Fibroblast of pulmonary artery (primary cell): Measurements from ENCODE around the gene CHMP6.

Experiments used
- DNase-seq: peaks from one replicate; pipeline ENCODE4 v3.0.0-alpha.2; 2010; ENCODE audit warnings: low read depth
- H3K4me3 ChIP-seq: replicated peaks from 2 replicates; pipeline ENCODE4 v1.5.1; 2011; ENCODE audit warnings: low read depth, mild to moderate bottlenecking, control low read depth, low read length, moderate library complexity
- CTCF ChIP-seq: IDR thresholded peaks from 2 replicates; pipeline ENCODE4 v1.5.1; 2011; ENCODE audit warnings: mild to moderate bottlenecking, control low read depth, low read length, inconsistent platforms; ENCODE audit errors: missing control alignments

CHMP6 gene

DNA sequence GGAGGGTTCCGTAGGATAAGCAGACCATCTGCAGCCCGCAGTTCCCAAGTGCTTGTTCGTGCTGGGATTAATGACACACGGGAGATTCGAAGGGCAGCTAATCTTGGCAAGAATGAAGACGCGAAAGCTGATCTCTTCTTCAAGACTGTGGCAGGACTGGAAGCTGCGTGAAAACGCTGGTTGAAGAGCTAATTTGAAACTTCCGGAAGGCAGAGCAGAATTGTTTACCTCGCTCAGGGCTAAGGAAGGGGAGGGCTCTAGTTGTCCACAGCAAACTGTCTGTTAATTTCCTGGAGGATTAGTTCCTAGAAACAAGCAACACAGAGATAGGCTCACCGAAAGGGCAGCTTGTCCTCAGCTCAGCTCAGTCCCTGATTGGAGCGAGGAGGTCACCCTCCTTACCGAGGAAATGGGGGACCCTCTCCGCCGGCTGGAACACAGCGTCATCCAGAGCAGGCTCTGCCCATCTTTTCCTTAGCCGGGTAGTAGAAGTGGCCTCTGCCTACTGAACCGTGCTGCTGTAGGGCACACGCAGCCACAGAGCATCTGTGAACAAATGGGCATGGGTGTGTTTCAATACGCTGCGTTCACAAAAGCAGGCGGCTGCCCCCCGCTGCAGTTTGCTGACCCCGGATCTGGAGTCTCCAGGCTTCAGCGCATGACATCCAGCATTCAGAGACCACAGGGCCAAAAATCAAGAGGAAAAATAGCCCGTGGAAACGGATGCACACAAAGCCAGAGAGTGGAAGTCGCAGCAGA lies 26.6 kb downstream of the CHMP6 start:
- no peak for TF ChIP-seq CTCF
- peak; percentile 43 for DNase-seq
- no peak overlapping the region for H3K4me3 ChIP-seq

- DNase-seq: no peak
- TF ChIP-seq CTCF: no peak
- no peak overlapping the region for H3K4me3 ChIP-seq
Measured at GRCh38 chr17:81019563-81020442, 28.2 kb downstream of the CHMP6 start.

- DNase-seq: no peak
- TF ChIP-seq CTCF: no peak
Measured at GRCh38 chr17:81020443-81020766, 28.8 kb downstream of the CHMP6 start.

GRCh38 chr17:81020767-81021497 lies 29.3 kb downstream of the CHMP6 start:
- H3K4me3 ChIP-seq: no peak overlapping the region
- peak; percentile 44 for DNase-seq
- TF ChIP-seq CTCF: no peak

More at GRCh38 chr17:81020443-81020766, 28.8 kb downstream of the CHMP6 start:
- H3K4me3 ChIP-seq: no peak overlapping the region

DNA sequence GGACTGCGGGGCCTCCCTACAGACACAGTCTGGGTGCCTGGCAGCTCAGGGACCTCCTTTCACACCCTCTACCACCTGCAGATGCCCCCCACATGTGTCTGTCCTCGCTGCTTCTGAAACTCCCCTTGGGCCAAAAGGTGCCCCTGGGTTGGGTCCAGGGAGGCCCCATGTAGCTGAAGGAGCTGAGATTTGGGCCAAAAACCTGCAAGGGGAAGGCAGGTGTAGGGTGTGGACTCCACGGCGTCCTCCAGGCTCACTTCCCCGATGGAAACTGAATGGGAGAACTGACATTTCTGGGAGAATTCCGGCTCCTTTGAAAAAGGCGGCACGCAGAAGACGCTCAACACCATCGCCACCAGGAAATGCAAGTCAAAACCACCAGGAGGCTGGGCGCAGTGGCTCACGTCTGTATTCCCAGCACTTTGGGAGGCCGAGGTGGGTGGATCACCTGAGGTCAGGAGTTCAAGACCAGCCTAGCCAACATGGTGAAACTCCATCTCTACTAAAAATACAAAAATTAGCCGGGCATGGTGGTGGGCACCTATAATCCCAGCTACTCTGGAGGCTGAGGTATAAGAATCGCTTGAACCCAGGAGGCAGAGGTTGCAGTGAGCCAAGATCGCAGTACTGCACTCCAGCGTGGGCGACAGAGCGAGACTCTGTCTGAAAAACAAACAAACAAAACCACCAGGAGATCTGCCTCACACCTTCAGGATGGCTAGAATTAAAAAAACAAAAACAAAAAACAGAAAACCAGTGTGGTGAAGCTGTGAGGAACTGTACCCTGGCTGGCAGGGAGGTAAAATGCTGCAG lies 30.1 kb downstream of the CHMP6 start:
- no peak for DNase-seq
- no peak for TF ChIP-seq CTCF
- H3K4me3 ChIP-seq: no peak overlapping the region

- no peak for DNase-seq
- no peak overlapping the region for H3K4me3 ChIP-seq
- no peak for TF ChIP-seq CTCF
Measured at GRCh38 chr17:81022344-81022676, 30.7 kb downstream of the CHMP6 start.
